VCaP (cell line): ENCODE results near the gene PCYOX1L.

Experiments used
- H3K27ac ChIP-seq: fragments of 450-650 bp; 2 replicates; pipeline ENCODE4 v1.5.1; 2017
- CTCF ChIP-seq: fragments of 450-650 bp; conservative IDR thresholded peaks from 2 replicates; pipeline ENCODE4 v1.5.1; 2017; ENCODE audit warnings: mild to moderate bottlenecking, moderate library complexity

PCYOX1L gene

GRCh38 chr5:149360272-149360671 is 2.4 kb downstream of the PCYOX1L start:
- H3K27ac ChIP-seq: no peak overlapping the region
- no peak for TF ChIP-seq CTCF

- TF ChIP-seq CTCF: no peak
- no peak overlapping the region for H3K27ac ChIP-seq
These were observed 4.7 kb downstream of the PCYOX1L start for GRCh38 chr5:149362541-149362940.

- no peak for TF ChIP-seq CTCF
- no peak overlapping the region for H3K27ac ChIP-seq
These were observed 5.5 kb downstream of the PCYOX1L start for GRCh38 chr5:149363358-149363757.

- no peak for TF ChIP-seq CTCF
- H3K27ac ChIP-seq: no peak overlapping the region
These were observed 6.1 kb downstream of the PCYOX1L start for GRCh38 chr5:149363936-149364335.

GRCh38 chr5:149364719-149365118 is 6.9 kb downstream of the PCYOX1L start:
- no peak overlapping the region for H3K27ac ChIP-seq
- TF ChIP-seq CTCF: no peak

- H3K27ac ChIP-seq: no peak overlapping the region
- TF ChIP-seq CTCF: no peak
These were observed 7.6 kb downstream of the PCYOX1L start for GRCh38 chr5:149365418-149365817.

- TF ChIP-seq CTCF: no peak
- no peak overlapping the region for H3K27ac ChIP-seq
These were observed 8.4 kb downstream of the PCYOX1L start for GRCh38 chr5:149366169-149366729.
